ENCODE results near the gene HELZ. TPM values are rescaled to one million over a fixed set of nuclear protein-coding genes. Genes with fewer than 3 reads are reported as not detected.
A peak's percentile ranks its signal among the peaks of the same experiment; 100 is the strongest.

Gene HELZ
- polyA plus RNA-seq, 2 of the 4 experiments (the other 2 are of a cell fraction) = 5.6 to 18.3 TPM

DNA sequence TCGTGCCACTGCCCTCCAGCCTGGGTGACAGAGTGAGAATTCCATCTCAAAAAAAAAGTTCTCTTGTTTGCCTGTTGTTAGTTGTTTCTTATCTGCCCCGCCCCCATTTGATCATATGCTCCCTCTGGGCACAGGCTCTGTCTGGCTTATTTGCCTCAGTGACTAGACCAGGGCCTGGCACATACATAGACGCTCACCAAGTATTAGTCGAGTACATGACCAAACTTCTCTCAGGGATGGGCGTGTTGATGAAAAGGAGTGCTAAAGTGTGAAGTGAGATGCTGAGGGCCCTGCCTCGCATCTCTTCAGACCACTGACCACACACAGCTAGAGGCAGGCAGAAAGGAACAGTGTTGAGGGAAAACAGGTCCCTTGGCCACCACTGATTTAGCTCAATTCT lies 3.3 kb upstream of the HELZ start (continued):
- TF ChIP-seq, protein P1, sequence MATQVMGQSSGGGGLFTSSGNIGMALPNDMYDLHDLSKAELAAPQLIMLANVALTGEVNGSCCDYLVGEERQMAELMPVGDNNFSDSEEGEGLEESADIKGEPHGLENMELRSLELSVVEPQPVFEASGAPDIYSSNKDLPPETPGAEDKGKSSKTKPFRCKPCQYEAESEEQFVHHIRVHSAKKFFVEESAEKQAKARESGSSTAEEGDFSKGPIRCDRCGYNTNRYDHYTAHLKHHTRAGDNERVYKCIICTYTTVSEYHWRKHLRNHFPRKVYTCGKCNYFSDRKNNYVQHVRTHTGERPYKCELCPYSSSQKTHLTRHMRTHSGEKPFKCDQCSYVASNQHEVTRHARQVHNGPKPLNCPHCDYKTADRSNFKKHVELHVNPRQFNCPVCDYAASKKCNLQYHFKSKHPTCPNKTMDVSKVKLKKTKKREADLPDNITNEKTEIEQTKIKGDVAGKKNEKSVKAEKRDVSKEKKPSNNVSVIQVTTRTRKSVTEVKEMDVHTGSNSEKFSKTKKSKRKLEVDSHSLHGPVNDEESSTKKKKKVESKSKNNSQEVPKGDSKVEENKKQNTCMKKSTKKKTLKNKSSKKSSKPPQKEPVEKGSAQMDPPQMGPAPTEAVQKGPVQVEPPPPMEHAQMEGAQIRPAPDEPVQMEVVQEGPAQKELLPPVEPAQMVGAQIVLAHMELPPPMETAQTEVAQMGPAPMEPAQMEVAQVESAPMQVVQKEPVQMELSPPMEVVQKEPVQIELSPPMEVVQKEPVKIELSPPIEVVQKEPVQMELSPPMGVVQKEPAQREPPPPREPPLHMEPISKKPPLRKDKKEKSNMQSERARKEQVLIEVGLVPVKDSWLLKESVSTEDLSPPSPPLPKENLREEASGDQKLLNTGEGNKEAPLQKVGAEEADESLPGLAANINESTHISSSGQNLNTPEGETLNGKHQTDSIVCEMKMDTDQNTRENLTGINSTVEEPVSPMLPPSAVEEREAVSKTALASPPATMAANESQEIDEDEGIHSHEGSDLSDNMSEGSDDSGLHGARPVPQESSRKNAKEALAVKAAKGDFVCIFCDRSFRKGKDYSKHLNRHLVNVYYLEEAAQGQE (IDR thresholded peaks at IDR 0.05) = no peak

GRCh38 chr17:67247416-67247900 lies 2.5 kb upstream of the HELZ start:
- 95% methylated on average over 12 of the region's 12 CpGs for WGBS (ENCODE audit: missing lambda C conversion rate)
- no peak for FAIRE-seq
- ChIA-PET POLR2A (interaction anchor here (0.5 kb wide), 1 partner anchor 465 kb away, joined by 4 read pairs; no protein-coding TSS in a partner anchor), CTCF (interaction anchor here (0.9 to 1.0 kb wide), 3 partner anchors 8 to 26 kb away, joined by 3 to 5 read pairs (median 3); no protein-coding TSS in a partner anchor)
- peaks cover 20% of the 10 kb centered on the region for H3K4me1 ChIP-seq
- ATAC-seq = no peak
- no peak for TF ChIP-seq TP53 (CRISPR knock-in tag; IDR thresholded peaks at IDR 0.05)
- TF ChIP-seq MYC (IDR thresholded peaks at IDR 0.05; ENCODE audit: borderline replicate concordance, low read length) = no peak
- no peak for TF ChIP-seq BHLHE40 (IDR thresholded peaks at IDR 0.05; ENCODE audit: low read depth, low read length)
- TF ChIP-seq CHD4 (IDR thresholded peaks at IDR 0.05; ENCODE audit: borderline replicate concordance) = no peak
- no peak for TF ChIP-seq EHF (CRISPR knock-in tag; IDR thresholded peaks at IDR 0.05)
- TF ChIP-seq JUN (IDR thresholded peaks at IDR 0.05) = no peak
- TF ChIP-seq ZFP36 (IDR thresholded peaks at IDR 0.05; ENCODE audit: borderline replicate concordance, partially characterized antibody) = no peak
- TF ChIP-seq TFCP2L1 (CRISPR knock-in tag; IDR thresholded peaks at IDR 0.05) = no peak
- TF ChIP-seq JUNB (IDR thresholded peaks at IDR 0.05) = no peak
- TF ChIP-seq GATA3 (IDR thresholded peaks at IDR 0.05; ENCODE audit: borderline replicate concordance) = no peak
- TF ChIP-seq RAD21 (conservative IDR thresholded peaks at IDR 0.05 in 1 of 2, IDR thresholded peaks at IDR 0.05 in 1 of 2) = no peak
- no peak for TF ChIP-seq CBX2 (IDR thresholded peaks at IDR 0.05; ENCODE audit: borderline replicate concordance, low read depth)
- no peak overlapping the region for H3K4me3 ChIP-seq
- H3K4me2 ChIP-seq = peak overlapping the region; percentile 100; the same call in 2 of the 3 replicates
- no peaks in the 10 kb centered on the region for H3K9me3 ChIP-seq
- no peak for DNase-seq (ENCODE audit: low read depth in 1 of 2, low spot score in 1 of 2)
- peak overlapping the region in 1 of 2 experiments; percentile 26; a peak in 1 of 6 replicates for H3K27ac ChIP-seq

GRCh38 chr17:67246653-67247415 lies 1.8 kb upstream of the HELZ start:
- ChIA-PET POLR2A (interaction anchor here (0.5 kb wide), 1 partner anchor 465 kb away, joined by 4 read pairs; no protein-coding TSS in a partner anchor), CTCF (interaction anchor here (0.9 to 1.0 kb wide), 2 partner anchors 26 kb away, joined by 3 to 5 read pairs; no protein-coding TSS in a partner anchor)
- TF ChIP-seq FOSL2 (IDR thresholded peaks at IDR 0.05) (peak; percentile 55; the same call in 1 of the 2 replicates), FOSL2 (CRISPR knock-in tag; IDR thresholded peaks at IDR 0.05) (peak; percentile 84), BHLHE40 (IDR thresholded peaks at IDR 0.05; ENCODE audit: low read depth, low read length) (peak; percentile 38; the same call in 1 of the 2 replicates), JUN (IDR thresholded peaks at IDR 0.05) (no peak), ZC3H11A (IDR thresholded peaks at IDR 0.05) (no peak), SMC3 (IDR thresholded peaks at IDR 0.05) (no peak), JUNB (IDR thresholded peaks at IDR 0.05) (0 out of 2 replicates have a peak, but pooled peaks have one; percentile 37), E2F6 (IDR thresholded peaks at IDR 0.05; ENCODE audit: borderline replicate concordance, low read depth) (peak; percentile 83)
- TF ChIP-seq, protein P2, sequence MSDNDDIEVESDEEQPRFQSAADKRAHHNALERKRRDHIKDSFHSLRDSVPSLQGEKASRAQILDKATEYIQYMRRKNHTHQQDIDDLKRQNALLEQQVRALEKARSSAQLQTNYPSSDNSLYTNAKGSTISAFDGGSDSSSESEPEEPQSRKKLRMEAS (IDR thresholded peaks at IDR 0.05) = peak; percentile 90
- DNase-seq (ENCODE audit: low read depth in 1 of 2, low spot score in 1 of 2) (peak; percentile 71 to 77), ATAC-seq (peak; percentile 72 to 75), FAIRE-seq (no peak)
- 27% methylated on average over 17 of the region's 17 CpGs for WGBS (ENCODE audit: missing lambda C conversion rate)
- peak overlapping the region; percentile 100 for H3K4me2 ChIP-seq
- H3K4me1 ChIP-seq = peaks cover 20% of the 10 kb centered on the region
- H3K4me3 ChIP-seq = peak overlapping the region; percentile 84
- peak overlapping the region; percentile 91 for H3K27ac ChIP-seq
- H3K9me3 ChIP-seq = no peaks in the 10 kb centered on the region
